GM18526 (cell line): ENCODE measurements around the gene LTBP1.

Source experiments
- POLR2A ChIP-seq: IDR thresholded peaks from 3 replicates; pipeline ENCODE4 v1.6.1; 2011; ENCODE audit not compliant: insufficient read length; ENCODE audit errors: extremely low read depth

The LTBP1 gene

DNA sequence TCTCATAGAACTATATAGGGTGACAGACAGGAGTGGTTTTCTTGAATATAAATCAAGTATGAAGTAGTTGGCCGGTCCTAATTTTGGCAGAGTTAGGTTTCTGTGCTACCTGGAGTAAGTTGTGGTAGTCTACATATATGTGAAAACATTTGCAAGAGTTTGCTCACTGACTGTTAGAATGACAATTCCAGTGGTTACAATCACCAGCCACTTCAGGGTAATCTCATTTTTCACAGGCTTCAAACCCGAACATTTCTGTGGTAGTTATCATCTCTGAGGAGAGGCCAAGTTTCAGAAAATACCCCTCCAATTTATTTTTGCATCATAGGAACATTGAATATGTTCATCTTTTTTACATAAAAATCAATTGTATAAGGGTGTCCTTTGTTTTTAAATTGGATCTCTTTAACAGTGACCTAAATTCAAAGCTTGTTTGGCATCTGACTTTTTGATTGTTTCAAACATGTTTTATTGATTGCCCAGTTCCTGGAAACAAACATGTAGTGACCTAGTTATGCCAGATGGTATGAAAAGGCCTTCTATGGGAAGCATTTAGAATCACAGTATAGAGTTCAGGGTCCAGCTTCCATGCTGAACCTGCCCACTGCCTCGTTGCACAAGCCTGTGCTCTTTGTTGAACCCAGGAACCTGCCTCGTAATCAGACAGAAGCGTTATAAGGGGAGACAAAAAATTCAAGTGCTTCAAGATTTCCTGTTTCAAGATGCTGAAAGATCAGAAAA lies 250.6 kb downstream of the LTBP1 start:
- TF ChIP-seq POLR2A = no peak

DNA sequence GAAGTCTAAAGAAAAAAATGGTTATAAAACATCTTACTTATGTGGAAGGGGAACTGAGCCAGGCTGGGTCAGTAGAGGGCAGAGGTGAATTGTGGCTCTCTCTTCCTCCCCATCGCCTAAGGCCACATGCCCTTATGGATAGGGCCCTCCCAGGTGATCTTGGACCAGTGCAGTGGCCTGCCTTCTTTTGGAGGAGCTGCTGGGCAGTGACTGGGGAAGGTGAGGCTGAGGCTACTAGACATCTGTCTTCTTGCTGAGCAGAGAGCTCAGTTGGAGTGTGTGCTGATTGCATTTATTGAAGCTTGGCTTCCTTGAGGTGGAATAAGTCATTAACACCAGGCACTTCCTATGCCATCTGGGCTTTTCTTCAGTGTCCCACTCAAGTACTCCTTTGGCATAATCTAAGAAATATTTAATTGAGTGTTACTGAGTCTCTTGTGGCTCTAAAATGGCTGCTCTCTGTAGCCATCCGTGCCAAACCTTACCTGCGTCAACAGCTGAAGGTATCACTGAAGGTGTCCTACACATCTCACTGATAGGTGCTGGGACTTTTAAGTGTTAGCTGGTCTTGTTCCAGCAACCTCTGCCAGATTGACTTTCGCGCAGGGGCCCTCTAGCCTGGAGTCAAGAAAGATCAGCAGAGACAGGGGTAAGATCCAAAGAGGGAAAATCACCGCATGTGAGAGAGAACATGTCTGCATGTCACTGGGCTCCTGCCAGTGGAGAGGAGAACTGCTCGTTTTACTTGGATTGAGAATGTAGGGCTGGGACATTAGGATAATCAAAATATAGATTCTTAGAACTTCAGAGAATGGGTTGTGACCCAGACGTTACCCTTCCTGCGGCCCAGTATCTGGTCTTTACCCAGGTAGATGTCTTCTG lies 256.1 kb downstream of the LTBP1 start:
- TF ChIP-seq POLR2A = no peak

DNA sequence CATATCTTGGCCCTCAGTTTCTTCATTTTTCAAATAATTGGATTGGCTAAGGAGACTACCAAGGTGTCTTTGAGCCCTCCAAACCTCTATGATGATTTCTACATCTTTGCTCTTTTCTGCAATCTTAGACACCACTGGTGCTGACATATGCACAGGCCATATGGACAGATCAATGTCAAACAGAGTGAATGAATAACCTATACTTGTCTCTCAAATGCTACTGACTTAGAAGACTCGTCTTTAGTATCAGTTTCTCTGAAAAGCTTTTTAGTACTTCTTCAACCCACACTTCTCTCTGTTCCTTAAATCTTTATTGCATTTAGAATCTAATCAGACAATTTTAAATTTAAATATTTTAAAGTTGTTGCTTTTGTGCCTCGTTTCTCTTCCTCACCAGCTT lies 258.2 kb downstream of the LTBP1 start:
- TF ChIP-seq POLR2A = no peak

DNA sequence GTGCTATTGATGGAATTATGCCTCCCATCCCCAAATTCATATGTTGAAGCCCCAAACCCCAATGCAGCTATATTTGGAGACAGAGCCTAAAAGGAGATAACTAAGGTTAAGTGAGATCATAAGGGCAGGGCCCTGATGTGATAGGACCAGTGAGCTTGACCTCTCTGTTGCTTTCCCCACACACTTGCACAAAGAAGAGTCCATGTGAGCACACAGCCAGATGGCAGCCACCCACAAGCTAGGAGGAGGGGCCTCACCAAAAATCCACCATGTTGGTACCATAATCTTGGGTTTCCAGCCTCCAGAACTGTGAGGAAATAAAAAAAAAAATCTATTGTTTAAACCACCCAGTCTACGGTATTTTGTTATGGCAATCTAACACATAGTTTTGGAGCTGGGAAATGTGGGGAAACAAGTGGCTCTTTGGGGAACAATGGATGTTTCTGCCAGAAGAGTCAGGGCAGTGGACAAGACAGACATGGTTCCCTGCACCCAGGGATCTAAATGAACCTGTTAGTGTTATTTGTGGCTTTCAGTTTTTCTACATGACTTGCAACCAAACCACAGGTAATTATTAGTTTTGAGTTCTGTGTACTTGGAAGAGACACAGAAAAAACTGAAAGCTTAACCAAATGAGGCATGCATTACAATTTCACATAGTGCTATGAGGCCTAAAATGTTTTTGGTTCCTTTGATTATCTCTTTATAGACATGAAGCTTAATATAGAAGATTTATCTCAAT lies 259.1 kb downstream of the LTBP1 start:
- no peak for TF ChIP-seq POLR2A

DNA sequence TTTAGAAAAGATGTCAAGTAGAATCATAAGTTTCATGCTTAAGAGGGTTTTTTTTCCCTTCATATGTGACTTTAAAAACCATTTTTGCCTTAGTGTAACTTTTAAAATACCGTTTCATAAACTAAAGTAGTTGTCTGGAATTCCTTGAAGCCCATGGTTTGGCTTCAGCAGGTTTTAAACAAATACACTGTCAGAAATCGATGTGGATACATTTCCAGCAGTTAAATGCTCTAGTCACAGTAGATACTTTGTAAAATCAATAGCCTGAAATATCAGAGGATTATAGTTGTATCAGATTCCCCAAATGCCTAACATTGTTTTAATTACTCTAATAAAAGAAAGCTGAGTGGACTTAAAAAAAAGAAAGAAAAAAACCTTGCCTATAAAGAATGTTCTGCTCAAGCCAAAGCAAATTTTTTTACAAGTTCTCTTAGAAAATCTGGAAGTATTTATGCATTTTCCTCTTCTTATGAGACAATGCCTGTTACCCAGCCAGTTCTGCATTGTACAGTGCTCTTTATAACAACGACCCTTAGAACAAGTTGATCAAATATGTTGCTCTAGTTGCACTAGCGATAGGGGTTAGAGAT lies 260.5 kb downstream of the LTBP1 start:
- TF ChIP-seq POLR2A = no peak

DNA sequence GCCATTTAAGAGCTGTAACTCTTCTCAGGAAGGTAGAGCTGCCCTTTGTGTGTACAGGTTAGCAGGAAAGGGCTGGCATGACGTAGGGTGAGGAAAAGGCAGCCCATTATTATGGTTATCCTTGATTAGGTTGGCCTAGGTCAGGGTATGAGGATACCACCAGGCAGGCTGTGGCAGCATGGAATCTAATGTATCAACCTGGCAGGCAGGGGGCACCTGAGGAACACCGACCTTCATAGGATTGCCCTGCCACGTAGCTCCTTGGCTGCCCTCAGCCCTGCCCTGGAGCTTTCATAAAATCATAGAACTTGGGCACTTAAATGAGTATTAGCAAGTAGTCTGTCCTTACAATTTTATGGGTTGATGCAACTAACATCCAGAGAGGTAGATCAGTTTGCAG lies 261.6 kb downstream of the LTBP1 start:
- TF ChIP-seq POLR2A = no peak

DNA sequence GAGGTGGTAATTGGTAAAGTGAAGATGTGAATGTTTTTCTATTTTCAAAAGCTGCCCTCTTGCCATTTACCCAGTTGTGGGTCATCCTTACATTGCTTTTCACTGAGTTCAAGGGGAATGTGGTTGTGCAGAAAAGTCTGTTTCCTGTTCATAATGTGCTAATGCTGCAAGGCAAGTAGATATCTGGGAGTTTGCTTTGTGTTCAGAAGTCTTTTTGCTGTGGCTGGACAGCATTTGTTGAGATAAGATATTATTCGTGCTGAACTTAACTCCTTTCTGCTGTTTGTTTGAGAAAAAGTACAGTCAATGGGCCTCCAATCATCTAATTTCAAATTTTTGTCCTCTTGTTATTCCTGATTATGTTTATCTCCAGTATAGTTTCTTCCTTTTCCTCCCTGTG lies 263.2 kb downstream of the LTBP1 start:
- TF ChIP-seq POLR2A = no peak

DNA sequence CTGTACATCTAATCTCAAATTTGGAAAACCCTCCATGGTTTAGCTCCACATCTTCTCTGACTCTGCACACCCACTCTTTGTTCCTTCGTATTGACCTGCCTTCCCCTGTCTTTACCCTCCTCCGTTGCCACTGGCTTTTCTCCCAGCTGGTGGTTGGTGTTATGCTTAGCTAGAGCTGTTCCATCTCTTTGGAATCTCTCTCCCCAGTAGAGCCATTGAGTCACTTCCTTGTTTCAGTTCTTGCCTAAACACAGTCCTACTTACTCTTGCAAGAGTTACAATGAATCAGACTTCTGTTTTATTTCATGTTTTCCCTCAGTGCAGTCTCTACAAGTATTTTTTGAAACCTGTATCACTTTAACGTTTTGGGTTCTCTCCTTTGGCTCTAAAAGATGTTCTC lies 263.9 kb downstream of the LTBP1 start:
- no peak for TF ChIP-seq POLR2A

DNA sequence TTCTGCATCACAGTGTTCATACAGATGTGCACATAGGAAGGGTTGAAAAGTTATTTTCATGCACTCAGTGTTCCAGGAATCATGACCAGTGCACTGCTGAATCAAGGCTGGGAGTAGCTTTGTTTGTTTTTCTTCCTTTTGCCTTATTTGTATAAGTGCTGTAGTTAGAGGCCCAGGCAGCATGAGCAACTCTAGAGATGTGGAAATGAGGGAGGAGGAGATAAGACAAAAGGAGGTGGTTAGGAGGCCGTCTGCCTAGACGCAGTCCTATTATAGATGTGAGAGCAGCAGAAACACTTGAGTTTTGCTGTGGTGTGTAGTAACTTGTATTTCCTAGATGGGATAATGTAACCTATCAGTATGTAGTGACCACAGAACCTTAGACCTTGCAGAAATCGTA lies 265.4 kb downstream of the LTBP1 start:
- TF ChIP-seq POLR2A = no peak

DNA sequence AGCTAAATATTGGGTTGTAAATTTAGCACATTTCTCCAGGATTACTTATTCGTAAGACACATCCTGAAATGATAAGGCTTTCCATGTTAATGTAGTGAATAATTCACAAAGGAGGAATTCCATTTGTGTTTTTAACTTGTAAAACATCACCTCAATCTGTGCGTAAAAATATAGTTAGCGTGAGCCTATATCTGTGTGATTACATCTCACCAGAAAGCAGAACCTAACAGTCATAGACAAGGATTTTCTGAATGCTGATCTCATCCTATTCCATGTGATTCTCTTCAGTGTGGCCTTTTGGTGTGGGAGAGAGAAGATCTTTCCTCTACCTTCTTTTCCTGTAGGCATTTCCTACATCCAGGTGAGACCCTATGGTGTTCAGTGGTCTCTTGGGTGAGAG lies 266.5 kb downstream of the LTBP1 start:
- no peak for TF ChIP-seq POLR2A

DNA sequence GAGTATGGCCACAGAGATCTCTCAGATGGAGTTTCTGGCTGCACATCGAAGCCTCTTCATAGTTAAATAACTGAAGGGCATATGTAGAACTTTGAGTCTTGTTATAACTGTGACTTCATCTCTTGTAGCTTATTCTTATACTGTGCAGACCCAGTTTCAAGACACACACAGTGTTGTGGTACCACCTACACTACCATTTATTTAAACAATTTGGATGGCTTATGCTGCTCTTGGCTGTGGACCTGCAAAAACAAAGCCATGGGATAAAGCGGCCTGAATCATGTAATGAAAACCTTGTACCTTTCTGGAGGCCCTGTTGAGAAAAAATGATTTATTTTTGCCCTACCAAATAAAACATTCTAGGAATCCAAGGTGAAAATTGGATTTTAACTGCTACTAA lies 266.9 kb downstream of the LTBP1 start:
- TF ChIP-seq POLR2A = no peak

DNA sequence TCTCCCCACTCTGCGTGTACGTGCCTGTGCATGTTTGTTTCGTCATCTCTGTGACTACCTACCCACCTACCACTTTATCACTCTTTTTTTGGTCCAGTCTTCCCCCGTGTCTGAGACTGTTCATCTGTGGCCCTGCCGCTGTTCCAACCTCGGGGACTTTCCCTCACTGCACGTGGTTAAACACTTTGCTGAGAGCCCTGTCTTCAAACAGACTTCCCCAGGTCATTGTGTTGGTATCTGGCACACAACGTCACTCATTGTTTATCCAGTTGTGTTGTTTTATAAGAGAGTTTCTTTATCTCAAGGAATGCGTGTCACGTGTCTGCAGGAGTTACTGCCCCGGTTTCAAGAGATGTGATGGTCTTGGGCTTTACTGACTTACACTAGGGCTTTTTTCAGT lies 267.7 kb downstream of the LTBP1 start:
- TF ChIP-seq POLR2A = no peak

DNA sequence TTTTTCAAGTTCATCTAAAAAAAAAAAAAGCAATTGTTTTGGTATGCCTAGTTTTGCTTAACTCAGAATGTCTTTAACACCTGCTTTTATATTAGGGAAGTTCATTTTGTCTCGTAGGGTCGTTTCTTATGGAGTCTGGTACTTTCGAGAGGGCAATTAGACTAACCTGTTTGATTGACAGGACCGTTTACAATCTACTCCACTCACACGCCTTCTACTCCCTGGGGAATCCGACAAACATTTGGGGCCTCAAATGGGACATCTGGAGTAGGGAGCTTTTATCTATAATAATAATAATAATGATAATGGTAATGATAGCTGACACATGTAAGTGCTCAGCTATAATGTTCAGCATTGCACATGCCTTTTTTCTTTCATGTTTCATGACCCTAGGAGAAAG lies 268.1 kb downstream of the LTBP1 start:
- TF ChIP-seq POLR2A = no peak

DNA sequence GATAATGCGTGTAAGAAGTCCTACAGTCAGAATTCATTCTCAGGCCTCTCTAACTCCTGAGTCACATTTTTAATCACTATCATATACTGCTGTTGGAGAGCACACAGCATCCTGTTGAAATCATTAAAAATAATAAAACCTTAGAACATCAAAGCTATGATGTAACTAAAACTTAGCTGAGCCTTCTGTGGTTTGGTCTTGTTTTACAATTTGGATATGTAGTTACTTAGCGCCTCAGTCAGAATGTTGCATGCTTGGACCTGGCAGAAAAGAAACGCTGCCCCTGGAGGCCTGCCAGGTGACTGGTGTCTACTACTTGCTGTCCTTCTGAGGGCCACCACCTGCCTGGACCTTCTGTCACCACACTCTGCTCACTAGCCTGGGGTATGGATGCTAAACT lies 268.5 kb downstream of the LTBP1 start:
- no peak for TF ChIP-seq POLR2A

DNA sequence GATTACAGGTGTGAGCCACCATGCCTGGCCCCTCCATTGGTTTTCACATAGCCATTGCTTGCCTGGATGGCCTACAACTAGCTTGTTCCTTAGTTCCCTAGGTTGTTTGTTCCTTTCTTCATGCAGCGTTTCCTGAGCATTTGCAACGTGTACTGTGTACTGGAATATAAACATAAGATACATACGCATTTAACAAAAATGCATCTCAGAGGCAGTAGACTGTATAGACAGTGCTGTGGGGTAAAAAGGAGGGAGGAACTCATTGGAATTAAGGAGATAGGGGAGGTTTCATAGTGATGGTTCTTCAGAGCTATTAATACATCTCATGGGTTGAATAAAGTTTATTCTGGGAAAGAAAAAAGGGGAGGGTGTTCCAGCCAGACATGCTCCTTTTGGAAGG lies 269.2 kb downstream of the LTBP1 start:
- no peak for TF ChIP-seq POLR2A
